HS-27A (cell line): Measurements from ENCODE around the gene SLC35F6.
"Not testable (repeated sequence)": the region's sequence is repeated elsewhere in the genome, so short reads cannot be mapped to it uniquely, and the experiment has no call there.

Source experiments
- DNase-seq: peaks from one replicate; pipeline ENCODE4 v3.0.0-alpha.2; 2012; ENCODE audit warnings: low read depth, missing footprints

The SLC35F6 gene

GRCh38 chr2:26731714-26732113 lies 32.4 kb upstream of the SLC35F6 start:
- no peak for DNase-seq

- no peak for DNase-seq
Measured at GRCh38 chr2:26732446-26732845, 31.6 kb upstream of the SLC35F6 start.

DNA sequence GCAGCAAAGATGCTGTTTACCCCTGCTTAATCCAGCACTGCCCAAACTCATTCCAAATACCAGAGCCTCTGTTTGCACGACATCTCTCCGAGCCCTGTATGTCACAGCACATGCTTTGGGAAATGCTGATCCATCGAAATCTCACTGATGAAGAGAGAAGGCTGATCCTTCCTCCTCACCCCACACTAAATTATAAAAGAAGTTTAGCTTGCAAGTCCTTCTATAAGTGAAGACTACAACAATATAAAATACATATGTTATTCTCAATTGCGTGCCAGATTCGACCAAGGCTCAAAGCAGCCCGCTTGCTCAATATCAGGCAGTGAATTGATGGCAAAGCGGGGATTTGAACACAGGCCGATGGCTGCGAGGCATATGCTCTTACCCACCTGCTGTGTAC lies 30.7 kb upstream of the SLC35F6 start:
- no peak for DNase-seq

DNA sequence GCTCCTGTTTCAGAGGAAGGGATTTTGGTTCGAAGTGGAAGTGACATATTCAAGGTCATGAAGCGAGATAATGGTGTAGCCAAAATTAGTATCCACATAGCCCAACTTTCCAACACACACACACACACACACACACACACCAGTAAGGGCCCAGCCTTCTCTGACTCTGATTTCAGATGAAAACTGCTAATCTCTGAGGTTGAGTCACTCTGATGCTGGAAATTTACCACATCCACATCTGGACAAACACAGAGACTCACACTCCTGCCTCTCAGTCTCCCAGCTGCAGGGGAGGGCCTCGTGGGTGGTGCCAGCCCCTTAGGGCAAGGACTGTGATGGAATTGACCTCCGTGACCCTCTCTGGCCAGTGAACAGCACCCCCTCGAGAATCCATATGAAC lies 29.0 kb upstream of the SLC35F6 start:
- DNase-seq = peak; percentile 38

GRCh38 chr2:26735883-26736588 lies 28.0 kb upstream of the SLC35F6 start:
- no peak for DNase-seq

DNA sequence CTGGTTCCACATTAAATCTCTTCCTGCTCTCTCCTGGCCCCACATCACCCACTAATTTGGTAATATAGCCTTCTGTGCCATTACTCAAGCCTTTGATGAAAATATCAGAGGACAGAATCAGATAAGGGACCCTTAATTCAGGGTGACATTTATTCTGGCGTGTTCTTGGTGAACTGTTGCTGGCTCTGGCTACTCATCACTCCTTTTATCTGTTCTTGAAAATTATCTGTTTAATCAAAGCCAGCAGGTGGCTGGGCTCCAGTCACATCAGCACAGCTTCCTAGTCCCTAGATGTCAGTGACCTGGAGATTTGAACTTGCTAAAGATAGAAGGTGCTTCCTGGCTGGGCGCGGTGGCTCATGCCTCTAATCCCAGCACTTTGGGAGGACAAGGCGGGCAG lies 26.9 kb upstream of the SLC35F6 start:
- no peak for DNase-seq

DNA sequence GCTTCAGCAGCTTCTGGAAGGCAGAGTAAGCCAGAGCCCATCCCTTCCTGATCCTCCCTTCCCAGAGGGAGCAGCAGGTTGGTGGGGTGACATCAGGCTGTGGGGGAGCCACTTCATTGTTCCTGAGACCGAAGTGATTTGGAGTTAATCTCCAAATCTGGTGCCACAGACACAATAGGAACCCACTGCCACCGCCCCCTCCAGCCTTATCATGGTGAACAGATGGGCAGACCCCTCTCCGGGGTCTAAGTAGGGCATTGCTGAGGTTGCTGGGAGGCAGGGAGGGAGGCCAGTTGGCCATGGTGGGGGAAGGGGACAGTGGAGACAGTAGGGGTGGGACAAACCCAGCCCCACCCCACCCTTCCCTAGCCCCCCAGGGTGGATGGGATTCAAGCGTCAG lies 25.6 kb upstream of the SLC35F6 start:
- no peak for DNase-seq

DNA sequence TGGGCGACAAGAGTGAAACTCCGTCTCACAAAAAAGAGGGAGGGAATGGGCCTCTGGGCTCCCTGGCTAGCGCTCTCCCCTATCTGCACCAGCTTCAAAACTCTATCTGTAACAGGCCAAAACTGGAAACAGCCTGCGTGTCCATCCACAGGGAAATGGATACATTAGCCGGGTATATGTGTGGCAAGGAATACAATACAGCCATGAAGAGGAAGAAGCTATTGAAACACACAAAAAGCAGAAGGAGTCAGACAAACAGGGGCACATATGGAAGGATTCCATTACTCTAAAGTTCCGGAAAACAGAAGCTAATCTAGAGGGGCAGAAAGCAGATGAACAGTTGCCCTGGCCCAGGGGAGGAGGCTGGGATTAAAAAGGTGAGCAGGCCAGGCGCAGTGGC lies 24.6 kb upstream of the SLC35F6 start:
- DNase-seq = no peak

- no peak for DNase-seq
Measured at GRCh38 chr2:26740346-26740745, 23.7 kb upstream of the SLC35F6 start.

DNA sequence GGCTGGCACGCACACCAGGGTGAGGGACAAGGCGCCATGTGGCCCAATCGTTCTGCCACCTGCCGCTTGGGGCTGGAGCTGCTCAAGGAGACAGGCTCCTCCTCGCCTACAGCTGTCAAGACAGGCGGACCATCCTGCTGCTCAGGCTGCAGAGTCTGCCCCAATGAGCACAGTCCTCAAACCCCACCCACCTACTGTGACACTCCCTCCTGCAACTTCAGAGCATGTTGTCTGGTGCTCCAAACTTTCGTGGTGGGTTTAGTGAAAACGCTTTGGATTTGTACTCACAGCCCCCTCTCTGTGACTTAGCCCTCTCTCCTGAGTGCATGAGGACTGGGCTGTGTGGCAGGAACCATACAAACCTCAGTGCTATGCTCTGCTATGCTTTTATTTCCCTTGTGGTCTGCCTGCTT lies 23.2 kb upstream of the SLC35F6 start:
- DNase-seq = no peak

GRCh38 chr2:26742048-26742770 lies 21.9 kb upstream of the SLC35F6 start:
- no peak for DNase-seq

DNA sequence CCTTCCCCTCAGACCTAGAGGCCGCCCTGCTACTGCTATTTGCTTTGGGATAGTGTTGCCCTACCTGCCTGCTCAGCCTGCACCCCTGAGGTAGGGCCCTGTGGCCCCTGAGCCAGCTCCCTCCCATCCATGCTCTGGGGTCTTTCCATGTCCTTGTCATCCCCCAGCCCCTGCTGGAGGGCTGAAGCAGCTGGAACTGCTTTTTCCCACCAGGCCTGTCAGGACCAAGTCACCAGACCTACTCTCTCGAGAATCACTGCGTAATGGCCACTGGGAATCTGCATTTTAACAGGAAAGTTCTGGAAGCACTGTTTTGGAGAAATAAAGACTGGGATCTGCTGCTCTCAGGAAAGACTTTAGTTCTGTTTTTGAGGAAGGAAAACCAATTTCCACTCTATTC lies 20.2 kb upstream of the SLC35F6 start:
- DNase-seq = no peak

GRCh38 chr2:26744953-26745352 lies 19.1 kb upstream of the SLC35F6 start:
- DNase-seq = no peak

- peak; percentile 52 for DNase-seq
Measured at GRCh38 chr2:26745609-26746327, 18.3 kb upstream of the SLC35F6 start.

- no peak for DNase-seq
Measured at GRCh38 chr2:26746934-26747333, 17.1 kb upstream of the SLC35F6 start.

DNA sequence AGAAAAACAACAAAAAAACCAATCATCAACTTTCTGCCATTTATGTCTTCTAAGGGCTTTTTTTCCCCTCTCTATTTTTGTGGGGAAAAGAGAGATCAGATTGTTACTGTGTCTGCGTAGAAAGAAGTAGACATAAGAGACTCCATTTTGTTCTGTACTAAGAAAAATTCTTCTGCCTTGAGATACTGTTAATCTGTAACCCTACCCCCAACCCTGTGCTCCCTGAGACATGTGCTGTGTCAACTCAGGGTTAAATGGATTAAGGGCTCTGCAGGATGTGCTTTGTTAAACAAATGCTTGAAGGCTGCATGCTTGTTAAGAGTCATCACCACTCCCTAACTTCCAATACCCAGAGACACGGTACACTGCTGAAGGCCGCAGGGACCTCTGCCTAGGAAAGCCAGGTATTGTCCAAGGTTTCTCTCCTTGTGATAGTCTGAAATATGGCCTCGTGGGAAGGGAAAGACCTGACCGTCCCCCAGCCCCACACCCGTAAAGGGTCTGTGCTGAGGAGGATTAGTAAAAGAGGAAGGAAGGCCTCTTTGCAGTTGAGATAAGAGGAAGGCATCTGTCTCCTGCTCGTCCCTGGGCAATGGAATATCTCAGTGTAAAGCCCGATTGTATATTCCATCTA lies 14.2 kb upstream of the SLC35F6 start:
- not testable (repeated sequence) for DNase-seq

DNA sequence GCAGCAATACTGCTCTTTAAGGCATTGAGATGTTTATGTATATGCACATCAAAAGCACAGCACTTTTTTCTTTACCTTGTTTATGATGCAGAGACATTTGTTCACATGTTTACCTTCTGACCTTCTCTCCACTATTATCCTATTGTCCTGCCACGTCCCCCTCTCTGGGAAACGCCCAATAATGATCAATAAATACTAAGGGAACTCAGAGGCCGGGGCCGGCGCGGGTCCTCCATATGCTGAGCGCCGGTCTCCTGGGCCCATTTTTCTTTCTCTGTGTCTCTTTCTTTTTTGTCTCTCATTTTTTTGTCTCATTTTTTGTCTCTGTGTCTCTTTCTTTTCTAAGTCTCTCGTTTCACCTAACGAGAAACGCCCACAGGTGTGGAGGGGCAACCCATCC lies 13.6 kb upstream of the SLC35F6 start:
- not testable (repeated sequence) for DNase-seq

GRCh38 chr2:26752656-26753055 lies 11.4 kb upstream of the SLC35F6 start:
- DNase-seq = no peak

DNA sequence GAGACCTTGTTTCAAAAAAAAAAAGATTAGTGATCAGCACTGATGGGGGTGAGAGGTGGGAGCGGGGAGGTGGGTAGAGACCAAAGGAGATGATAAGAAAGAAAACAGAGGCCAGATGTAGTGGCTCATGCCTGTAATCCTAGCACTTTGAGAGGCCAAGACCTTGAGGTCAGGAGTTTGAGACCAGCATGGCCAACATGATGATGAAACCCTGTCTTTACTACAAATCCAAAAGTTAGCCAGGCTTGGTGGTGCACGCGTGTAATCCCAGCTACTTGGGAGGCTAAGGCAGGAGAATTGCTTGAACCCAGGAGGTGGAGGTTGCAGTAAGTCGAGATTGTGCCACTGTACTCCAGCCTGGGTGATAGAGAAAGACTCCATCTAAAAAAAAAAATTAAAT lies 9.5 kb upstream of the SLC35F6 start:
- no peak for DNase-seq

DNA sequence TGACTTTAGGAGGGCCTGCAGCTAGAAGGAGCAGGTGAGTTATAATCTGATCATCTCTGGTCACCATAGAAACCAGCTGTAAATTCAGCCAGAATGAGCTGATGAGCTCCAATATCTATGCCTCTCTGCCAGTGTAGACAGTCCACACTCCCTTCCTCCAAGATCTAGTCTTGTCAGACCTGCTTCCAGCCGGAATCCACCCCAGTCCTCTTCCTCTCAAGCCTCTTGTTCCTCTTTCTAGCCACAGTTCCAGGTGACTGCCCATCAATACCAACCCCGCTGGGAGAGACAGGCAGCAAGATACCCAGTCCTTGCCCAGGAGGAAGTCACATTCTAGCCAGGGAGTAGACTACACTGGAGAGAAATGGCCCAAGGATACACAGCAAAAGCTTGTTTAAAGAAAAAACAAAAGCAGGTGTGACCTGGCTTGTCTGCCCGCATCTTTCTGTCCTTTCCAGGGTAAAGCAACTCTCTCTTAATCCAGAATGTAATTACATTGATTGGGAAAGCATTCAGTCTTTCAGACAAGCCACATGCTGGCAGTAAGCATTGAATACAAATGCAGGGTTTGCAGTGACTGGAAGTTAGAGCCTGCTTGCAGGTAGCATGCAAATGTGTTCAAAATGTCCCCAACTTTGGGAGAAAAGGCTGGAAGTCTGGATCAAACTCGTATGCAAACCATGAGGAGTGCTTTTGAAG lies 9.0 kb upstream of the SLC35F6 start:
- no peak for DNase-seq

DNA sequence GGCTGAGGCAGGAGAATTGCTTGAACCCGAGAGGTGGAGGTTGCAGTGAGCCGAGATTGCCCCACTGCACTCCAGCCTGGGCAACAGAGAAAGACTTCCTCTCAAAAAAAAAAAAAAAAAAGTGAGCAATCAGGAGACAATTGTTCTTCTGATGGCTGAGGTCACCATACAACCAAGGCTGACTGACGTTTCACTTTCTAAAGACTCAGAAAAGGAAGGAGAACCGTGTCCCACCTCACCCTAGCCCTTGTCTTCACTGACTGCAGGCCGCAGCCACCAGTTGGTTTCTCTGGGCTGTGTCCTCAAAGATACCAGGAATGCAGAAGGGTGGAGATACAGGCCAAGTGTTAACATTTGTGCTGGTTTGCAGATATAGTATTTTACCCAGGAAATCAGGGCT lies 7.7 kb upstream of the SLC35F6 start:
- no peak for DNase-seq
